DND-41 (cell line): ENCODE results near the gene TTLL11.

Experiments
- ATAC-seq: fragments of 200-7000 bp; cut with Tn5 transposase; 3 replicates; pipeline ENCODE4 v1.9.1; 2021; ENCODE audit warnings: low read depth; ENCODE audit not compliant: insufficient read depth
- DNase-seq: peaks from one replicate; pipeline ENCODE4 v3.0.0-alpha.2; 2020
- H2AFZ ChIP-seq: 2 replicates; pipeline ENCODE4 v1.6.0; 2012; ENCODE audit warnings: low read depth, low read length
- H3K27ac ChIP-seq: 2 replicates; pipeline ENCODE4 v1.5.1; 2012; ENCODE audit warnings: low read length, inconsistent platforms
- H3K27me3 ChIP-seq: fragments of 200-600 bp; sonication (generic); 2 replicates; pipeline ENCODE4 v1.6.0; 2012; ENCODE audit warnings: low read length, mild to moderate bottlenecking, inconsistent platforms; ENCODE audit not compliant: insufficient read depth, poor library complexity
- H3K36me3 ChIP-seq: 2 replicates; pipeline ENCODE4 v1.5.1; 2012; ENCODE audit warnings: low read length, inconsistent platforms; ENCODE audit not compliant: insufficient read depth
- H3K4me1 ChIP-seq: 2 replicates; pipeline ENCODE4 v1.5.1; 2012; ENCODE audit warnings: mild to moderate bottlenecking, low read length; ENCODE audit not compliant: insufficient read depth
- H3K4me2 ChIP-seq: 2 replicates; pipeline ENCODE4 v1.6.0; 2012; ENCODE audit warnings: mild to moderate bottlenecking, moderate library complexity, low read length, inconsistent platforms; ENCODE audit not compliant: insufficient read depth
- H3K4me3 ChIP-seq, 2 experiments: fragments of 200-600 bp in 1 of 2; shearing (Covaris generic) in 1 of 2; 2 replicates each; pipeline ENCODE4 v1.5.1; 2012 to 2016; ENCODE audit warnings: inconsistent platforms in 2 of 2, low read length in 2 of 2, mild to moderate bottlenecking in 2 of 2, low read depth in 1 of 2, moderate library complexity in 1 of 2
- H3K79me2 ChIP-seq: 2 replicates; pipeline ENCODE4 v1.6.0; 2012; ENCODE audit warnings: low read length, inconsistent platforms; ENCODE audit not compliant: insufficient read depth
- H3K9ac ChIP-seq: 2 replicates; pipeline ENCODE4 v1.6.0; 2012; ENCODE audit warnings: low read depth, mild to moderate bottlenecking, inconsistent platforms, low read length, moderate library complexity
- H3K9me3 ChIP-seq: 2 replicates; pipeline ENCODE4 v1.5.1; 2012; ENCODE audit warnings: low read length, moderate library complexity, mild to moderate bottlenecking, inconsistent platforms; ENCODE audit not compliant: insufficient read depth, severe bottlenecking
- H4K20me1 ChIP-seq: 2 replicates; pipeline ENCODE4 v1.6.0; 2012; ENCODE audit warnings: low read length; ENCODE audit not compliant: insufficient read depth
- CTCF ChIP-seq: IDR thresholded peaks from 2 replicates; pipeline ENCODE4 v1.5.1; 2012; ENCODE audit warnings: borderline replicate concordance, low read length, moderate library complexity, mild to moderate bottlenecking; ENCODE audit not compliant: poor library complexity, severe bottlenecking; ENCODE audit errors: extremely low read depth
- EZH2 ChIP-seq: IDR thresholded peaks from 3 replicates; pipeline ENCODE4 v1.6.1; 2012; ENCODE audit warnings: borderline replicate concordance, low read depth, mild to moderate bottlenecking, moderate library complexity, low read length, inconsistent platforms; ENCODE audit not compliant: severe bottlenecking

The TTLL11 gene

GRCh38 chr9:122030357-122030756, 62.8 kb downstream of the TTLL11 start:
- Histone ChIP-seq H3K27ac (no peak overlapping the region), H3K4me2 (no peak overlapping the region), H3K4me3 (no peak overlapping the region), H3K79me2 (no peaks in the 10 kb centered on the region), H3K4me1 (no peaks in the 10 kb centered on the region), H3K9me3 (no peaks in the 10 kb centered on the region), H3K36me3 (no peaks in the 10 kb centered on the region), H4K20me1 (no peaks in the 10 kb centered on the region), H3K9ac (no peak overlapping the region), H2AFZ (no peak overlapping the region), H3K27me3 (no peaks in the 10 kb centered on the region)
- TF ChIP-seq CTCF (no peak), EZH2 (no peak)
- ATAC-seq (no peak), DNase-seq (no peak)

GRCh38 chr9:122029898-122030297, 63.2 kb downstream of the TTLL11 start:
- no peaks in the 10 kb centered on the region for H3K4me1 ChIP-seq
- H3K27ac ChIP-seq: no peak overlapping the region
- H2AFZ ChIP-seq: no peak overlapping the region
- no peak for TF ChIP-seq CTCF
- no peak for TF ChIP-seq EZH2
- DNase-seq (no peak), ATAC-seq (no peak)
- no peak overlapping the region for H3K4me2 ChIP-seq
- H3K4me3 ChIP-seq: no peak overlapping the region
- no peaks in the 10 kb centered on the region for H3K36me3 ChIP-seq
- no peaks in the 10 kb centered on the region for H3K27me3 ChIP-seq
- H3K9ac ChIP-seq: no peak overlapping the region
- no peaks in the 10 kb centered on the region for H3K79me2 ChIP-seq
- no peaks in the 10 kb centered on the region for H3K9me3 ChIP-seq
- H4K20me1 ChIP-seq: no peaks in the 10 kb centered on the region

GRCh38 chr9:122028089-122028488, 65.0 kb downstream of the TTLL11 start:
- H2AFZ ChIP-seq: no peak overlapping the region
- no peak for DNase-seq
- H3K9me3 ChIP-seq: no peaks in the 10 kb centered on the region
- H4K20me1 ChIP-seq: no peaks in the 10 kb centered on the region
- H3K27me3 ChIP-seq: no peaks in the 10 kb centered on the region
- H3K27ac ChIP-seq: no peak overlapping the region
- H3K36me3 ChIP-seq: no peaks in the 10 kb centered on the region
- ATAC-seq: no peak
- no peak overlapping the region for H3K4me2 ChIP-seq
- H3K4me3 ChIP-seq: no peak overlapping the region
- H3K9ac ChIP-seq: no peak overlapping the region
- TF ChIP-seq CTCF (no peak), EZH2 (no peak)
- H3K79me2 ChIP-seq: no peaks in the 10 kb centered on the region
- H3K4me1 ChIP-seq: no peaks in the 10 kb centered on the region

GRCh38 chr9:122020398-122020797, 72.7 kb downstream of the TTLL11 start:
- Histone ChIP-seq H3K36me3 (no peaks in the 10 kb centered on the region), H2AFZ (no peak overlapping the region), H3K4me1 (no peaks in the 10 kb centered on the region), H4K20me1 (no peaks in the 10 kb centered on the region), H3K9me3 (no peaks in the 10 kb centered on the region), H3K9ac (no peak overlapping the region), H3K27ac (no peak overlapping the region), H3K27me3 (no peaks in the 10 kb centered on the region), H3K4me2 (no peak overlapping the region), H3K79me2 (no peaks in the 10 kb centered on the region), H3K4me3 (no peak overlapping the region)
- ATAC-seq (no peak), DNase-seq (no peak)
- no peak for TF ChIP-seq CTCF
- TF ChIP-seq EZH2: no peak
